ENCODE data around the gene ERFE.

Gene ERFE

DNA sequence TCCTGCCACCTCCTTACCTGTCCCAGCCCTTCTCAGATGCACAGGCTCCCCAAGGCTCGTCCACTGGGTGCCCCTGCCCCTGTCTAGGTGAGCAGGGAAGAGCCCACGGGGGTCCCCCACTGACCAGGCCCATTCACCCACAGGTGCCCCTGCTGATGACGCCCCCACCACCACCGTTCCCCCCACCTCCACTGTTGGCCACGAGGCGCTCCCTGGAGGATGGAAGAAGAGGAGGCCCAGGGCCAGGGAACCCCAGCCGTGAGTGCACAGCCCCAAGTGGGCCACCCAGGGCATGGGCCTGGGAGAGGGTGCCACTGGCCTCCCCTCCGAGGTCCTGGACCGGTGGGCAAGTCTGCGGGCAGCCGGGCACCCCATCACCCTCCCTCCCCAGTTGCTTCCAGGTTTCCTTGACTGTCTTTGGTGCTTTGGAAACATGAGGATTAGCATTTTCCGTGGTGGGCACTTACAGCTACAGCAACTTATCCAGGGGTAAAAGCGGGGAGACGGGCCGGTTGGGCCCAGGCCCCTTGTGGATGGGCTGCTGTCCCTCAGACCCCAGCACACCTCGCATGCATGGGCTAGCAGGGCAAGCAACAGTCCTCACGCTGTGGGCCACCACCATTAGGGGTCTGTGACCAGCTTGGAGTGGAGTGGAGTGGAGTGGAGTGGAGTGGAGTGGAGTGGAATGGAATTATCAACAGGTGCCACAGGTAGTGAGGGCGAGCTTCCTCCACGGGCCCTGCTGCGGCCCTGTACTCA is 33.5 kb upstream of the ERFE start:
- Mint-ChIP-seq H3K27me3 (ENCODE audit: low read depth) (peaks cover 9% of the 10 kb centered on the region), H3K9me3 (no peaks in the 10 kb centered on the region), H3K4me3 (no peak overlapping the region), H3K27ac (no peak overlapping the region), H3K4me1 (no peaks in the 10 kb centered on the region), H3K36me3 (ENCODE audit: low read depth) (no peaks in the 10 kb centered on the region)
- no peak for TF ChIP-seq CTCF (IDR thresholded peaks at IDR 0.05; ENCODE audit: unreplicated experiment in 3 of 3)

DNA sequence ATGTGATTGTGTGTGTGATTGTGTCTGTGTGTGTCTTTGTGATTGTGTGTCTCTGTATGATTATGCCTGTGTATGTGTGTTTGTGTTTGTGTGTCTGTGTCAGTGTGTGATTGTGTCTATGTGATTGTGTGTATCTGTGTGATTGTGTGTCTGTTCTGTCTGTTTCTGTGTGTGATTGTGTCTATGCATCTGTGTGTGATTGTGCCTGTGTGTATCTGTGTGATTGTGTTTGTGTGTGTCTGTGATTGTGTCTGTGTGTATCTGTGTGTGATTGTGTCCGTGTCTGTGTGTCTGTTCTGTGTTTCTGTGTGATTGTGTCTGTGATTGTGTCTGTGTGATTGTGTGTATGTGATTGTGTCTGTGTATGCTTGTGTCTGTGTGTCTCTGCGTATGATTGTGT is 32.4 kb upstream of the ERFE start:
- Mint-ChIP-seq H3K27me3 (ENCODE audit: low read depth) (peaks cover 9% of the 10 kb centered on the region), H3K27ac (no peak overlapping the region), H3K4me1 (no peaks in the 10 kb centered on the region), H3K36me3 (ENCODE audit: low read depth) (no peaks in the 10 kb centered on the region), H3K9me3 (no peaks in the 10 kb centered on the region), H3K4me3 (no peak overlapping the region)
- TF ChIP-seq CTCF (IDR thresholded peaks at IDR 0.05; ENCODE audit: unreplicated experiment in 3 of 3): no peak

DNA sequence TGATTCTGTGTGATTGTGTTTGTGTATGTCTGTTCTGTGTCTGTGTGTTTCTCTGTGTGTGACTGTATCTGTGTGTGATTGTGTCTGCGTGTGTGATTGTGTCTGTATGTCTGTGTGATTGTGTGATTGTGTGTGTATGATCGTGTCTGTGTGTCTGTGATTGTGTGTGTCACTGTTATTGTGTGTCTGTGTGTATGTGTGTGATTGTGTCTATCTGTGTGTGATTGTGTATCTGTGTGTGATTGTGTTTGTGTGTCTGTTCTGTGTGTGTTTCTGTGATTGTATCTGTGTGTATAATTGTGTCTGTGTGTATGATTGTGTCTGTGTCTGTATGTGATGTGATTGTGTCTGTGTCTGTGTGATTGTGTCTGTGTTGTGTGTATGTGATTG is 32.0 kb upstream of the ERFE start:
- TF ChIP-seq CTCF (IDR thresholded peaks at IDR 0.05; ENCODE audit: unreplicated experiment in 3 of 3): no peak
- no peaks in the 10 kb centered on the region for H3K36me3 Mint-ChIP-seq (ENCODE audit: low read depth)

DNA sequence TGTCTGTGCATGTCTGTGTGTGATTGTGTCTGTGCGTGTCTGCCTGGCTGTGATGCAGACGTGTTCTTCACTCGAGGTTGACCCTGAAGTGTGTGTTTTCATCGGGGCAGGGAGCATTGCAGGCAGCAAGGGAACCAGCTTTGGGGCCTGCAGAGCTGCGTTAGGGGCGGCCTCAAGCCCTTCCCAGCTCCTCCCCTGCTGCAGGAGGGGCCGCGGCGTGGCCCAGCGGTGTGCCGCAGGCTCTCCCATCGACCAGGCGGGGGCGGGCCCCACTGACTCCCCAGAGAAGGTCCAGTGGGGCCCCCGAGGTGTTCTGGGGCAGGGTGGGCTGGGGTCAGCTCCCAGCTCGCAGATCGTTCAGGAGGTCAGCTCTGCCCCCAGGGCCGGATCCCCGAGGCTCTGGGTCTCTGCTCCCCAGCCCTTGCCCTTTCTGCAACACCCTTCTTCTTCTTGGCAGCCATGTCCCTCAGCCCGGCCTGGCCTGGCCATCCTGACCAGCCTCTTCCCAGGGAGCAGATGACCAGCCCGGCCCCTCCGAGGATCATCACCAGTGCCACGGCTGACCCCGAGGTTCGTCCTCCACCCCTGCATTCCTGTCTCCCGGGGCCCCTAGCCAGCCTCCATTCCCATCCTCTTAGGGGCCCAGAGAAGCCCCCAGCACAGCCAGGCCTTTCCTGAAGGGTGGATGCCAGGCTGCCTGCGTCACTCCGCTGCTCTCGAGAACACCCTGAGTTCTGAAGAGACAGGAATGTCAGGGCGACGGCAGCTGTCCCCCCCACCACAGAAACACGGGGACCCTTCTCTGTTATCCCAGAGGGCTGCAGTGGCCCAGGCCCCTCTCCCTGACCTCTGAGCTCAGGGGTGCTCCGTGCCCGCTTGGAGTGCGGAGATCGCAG is 31.4 kb upstream of the ERFE start:
- H3K27ac Mint-ChIP-seq: no peak overlapping the region
- H3K4me3 Mint-ChIP-seq: no peak overlapping the region
- no peaks in the 10 kb centered on the region for H3K36me3 Mint-ChIP-seq (ENCODE audit: low read depth)
- no peak for TF ChIP-seq CTCF (IDR thresholded peaks at IDR 0.05; ENCODE audit: unreplicated experiment in 3 of 3)
- no peaks in the 10 kb centered on the region for H3K9me3 Mint-ChIP-seq
- H3K27me3 Mint-ChIP-seq (ENCODE audit: low read depth): peaks cover 4% of the 10 kb centered on the region
- H3K4me1 Mint-ChIP-seq: no peaks in the 10 kb centered on the region

More for the DNA sequence above, 32.0 kb upstream of the ERFE start:
- Mint-ChIP-seq H3K4me1 (no peaks in the 10 kb centered on the region), H3K9me3 (no peaks in the 10 kb centered on the region), H3K27me3 (ENCODE audit: low read depth) (peaks cover 8% of the 10 kb centered on the region), H3K27ac (no peak overlapping the region), H3K4me3 (no peak overlapping the region)

GRCh38 chr2:238128061-238128440 is 30.7 kb upstream of the ERFE start:
- Mint-ChIP-seq H3K27ac (no peak overlapping the region), H3K4me1 (peaks cover 3% of the 10 kb centered on the region), H3K27me3 (ENCODE audit: low read depth) (peaks cover 4% of the 10 kb centered on the region), H3K4me3 (no peak overlapping the region), H3K36me3 (ENCODE audit: low read depth) (no peaks in the 10 kb centered on the region), H3K9me3 (no peaks in the 10 kb centered on the region)
- no peak for TF ChIP-seq CTCF (IDR thresholded peaks at IDR 0.05; ENCODE audit: unreplicated experiment in 3 of 3)

Measured in nephron (organoid).